ENCODE measurements around the gene PET100.

The PET100 gene

DNA sequence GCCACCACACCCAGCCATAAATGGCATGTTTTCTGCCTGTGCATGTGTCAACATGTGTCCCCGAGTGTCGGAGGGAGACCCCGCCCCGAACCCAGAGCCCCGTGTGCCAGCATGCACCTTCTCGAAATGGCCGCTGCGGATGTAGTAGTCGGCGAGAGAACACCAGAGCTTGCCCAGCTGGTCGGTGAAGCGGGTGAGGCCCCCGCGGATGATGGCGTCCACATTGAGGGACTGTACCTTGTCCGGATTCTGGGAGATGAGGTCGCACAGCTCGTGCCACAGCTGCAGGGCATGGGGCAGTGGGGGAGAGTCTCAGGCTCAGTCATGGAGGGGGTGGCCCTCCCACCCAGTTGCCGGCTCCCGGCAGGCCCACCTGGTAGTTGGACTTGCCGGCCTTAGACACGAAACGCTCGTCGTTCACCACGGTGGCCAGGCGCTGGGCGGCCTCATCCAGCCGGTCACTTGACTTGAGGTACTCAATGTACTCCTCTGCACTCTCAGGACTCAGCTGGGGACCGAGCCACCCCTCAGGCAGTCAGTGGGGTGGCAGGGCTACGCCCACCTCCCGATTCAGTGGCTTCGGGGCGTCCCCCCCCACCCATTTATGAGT, 3.7 kb upstream of the PET100 start:
- Histone ChIP-seq H3K4me3 (ENCODE audit: low read depth, low read length) (no peak overlapping the region), H3K36me3 (peaks cover 49% of the 10 kb centered on the region), H3K27me3 (ENCODE audit: insufficient read depth, low read depth, severe bottlenecking) (no peaks in the 10 kb centered on the region), H3K9me3 (ENCODE audit: severe bottlenecking) (no peaks in the 10 kb centered on the region), H3K27ac (no peak overlapping the region)
- DNase-seq = no peak
- TF ChIP-seq CTCF (IDR thresholded peaks at IDR 0.05; ENCODE audit: low read depth, low read length) = no peak

- Histone ChIP-seq H3K36me3 (peaks cover 44% of the 10 kb centered on the region), H3K4me3 (ENCODE audit: low read depth, low read length) (no peak overlapping the region), H3K27ac (no peak overlapping the region), H3K9me3 (ENCODE audit: severe bottlenecking) (no peaks in the 10 kb centered on the region), H3K27me3 (ENCODE audit: insufficient read depth, low read depth, severe bottlenecking) (no peaks in the 10 kb centered on the region)
- TF ChIP-seq CTCF (IDR thresholded peaks at IDR 0.05; ENCODE audit: low read depth, low read length) = no peak
- DNase-seq = no peak
These were observed 2.4 kb upstream of the PET100 start for GRCh38 chr19:7627166-7627565.

DNA sequence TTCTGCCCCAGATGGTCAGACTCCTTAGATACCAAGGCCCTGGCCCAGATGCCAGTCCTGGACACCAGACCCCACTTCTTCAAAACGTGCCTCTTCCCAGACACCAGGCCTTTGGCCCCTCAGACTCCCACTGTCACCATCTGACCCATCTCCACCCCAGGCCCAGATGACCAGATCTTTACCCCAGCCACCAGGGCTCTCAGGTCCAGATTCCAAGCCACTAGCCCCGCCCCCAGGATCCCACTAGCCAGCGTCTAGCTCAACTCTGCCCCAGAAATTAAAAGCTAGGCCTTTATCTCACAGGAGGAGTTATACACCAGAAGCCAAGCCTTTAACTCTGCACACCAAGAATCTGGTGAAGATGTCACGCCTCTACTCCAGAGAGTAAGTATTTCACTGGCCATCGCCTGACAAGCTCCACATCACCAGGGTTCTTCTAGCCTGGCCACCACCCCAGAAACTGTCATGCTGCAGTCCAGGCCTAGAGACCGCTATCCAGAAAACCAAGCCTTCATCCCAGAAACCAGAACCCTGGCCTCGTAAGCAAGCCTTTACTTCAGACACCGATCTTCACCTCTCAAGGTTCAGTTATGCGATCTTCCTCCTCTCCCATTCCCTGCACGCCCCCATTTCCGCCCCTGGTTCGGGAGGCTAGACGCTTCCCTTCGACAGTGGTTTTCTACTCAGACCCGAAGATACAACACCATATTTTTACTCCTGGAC, 843 bp upstream of the PET100 start:
- DNase-seq = no peak
- H3K27me3 ChIP-seq (ENCODE audit: insufficient read depth, low read depth, severe bottlenecking) = no peaks in the 10 kb centered on the region
- no peak for TF ChIP-seq CTCF (IDR thresholded peaks at IDR 0.05; ENCODE audit: low read depth, low read length)
- H3K4me3 ChIP-seq (ENCODE audit: low read depth, low read length) = peak overlapping the region; percentile 92
- H3K36me3 ChIP-seq = peaks cover 37% of the 10 kb centered on the region
- H3K27ac ChIP-seq = peak overlapping the region; percentile 82
- H3K9me3 ChIP-seq (ENCODE audit: severe bottlenecking) = no peaks in the 10 kb centered on the region

DNA sequence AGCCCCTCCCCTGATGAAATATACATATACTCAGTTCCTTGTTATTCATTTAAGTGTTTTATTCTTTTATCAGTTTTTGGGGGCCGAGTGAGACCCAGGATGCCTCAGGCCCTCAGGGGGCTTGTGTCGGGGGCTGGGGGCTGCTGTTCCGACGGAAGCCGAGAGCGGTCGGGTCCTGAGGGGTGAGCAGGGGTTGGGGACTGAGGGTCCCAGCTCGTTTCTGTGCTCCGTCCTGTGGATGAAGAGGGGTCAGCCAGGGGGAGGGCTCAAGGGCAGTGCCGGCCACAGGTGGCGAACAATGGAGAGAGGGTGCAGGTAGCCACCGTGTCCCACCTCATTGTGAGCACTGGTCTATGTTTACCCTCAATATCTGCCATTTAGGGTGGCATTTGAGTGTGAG, 2.0 kb downstream of the PET100 start:
- Histone ChIP-seq H3K27ac (no peak overlapping the region), H3K36me3 (peaks cover 22% of the 10 kb centered on the region), H3K27me3 (ENCODE audit: insufficient read depth, low read depth, severe bottlenecking) (no peaks in the 10 kb centered on the region), H3K4me3 (ENCODE audit: low read depth, low read length) (no peak overlapping the region), H3K9me3 (ENCODE audit: severe bottlenecking) (no peaks in the 10 kb centered on the region)
- DNase-seq = no peak
- TF ChIP-seq CTCF (IDR thresholded peaks at IDR 0.05; ENCODE audit: low read depth, low read length) = no peak

DNA sequence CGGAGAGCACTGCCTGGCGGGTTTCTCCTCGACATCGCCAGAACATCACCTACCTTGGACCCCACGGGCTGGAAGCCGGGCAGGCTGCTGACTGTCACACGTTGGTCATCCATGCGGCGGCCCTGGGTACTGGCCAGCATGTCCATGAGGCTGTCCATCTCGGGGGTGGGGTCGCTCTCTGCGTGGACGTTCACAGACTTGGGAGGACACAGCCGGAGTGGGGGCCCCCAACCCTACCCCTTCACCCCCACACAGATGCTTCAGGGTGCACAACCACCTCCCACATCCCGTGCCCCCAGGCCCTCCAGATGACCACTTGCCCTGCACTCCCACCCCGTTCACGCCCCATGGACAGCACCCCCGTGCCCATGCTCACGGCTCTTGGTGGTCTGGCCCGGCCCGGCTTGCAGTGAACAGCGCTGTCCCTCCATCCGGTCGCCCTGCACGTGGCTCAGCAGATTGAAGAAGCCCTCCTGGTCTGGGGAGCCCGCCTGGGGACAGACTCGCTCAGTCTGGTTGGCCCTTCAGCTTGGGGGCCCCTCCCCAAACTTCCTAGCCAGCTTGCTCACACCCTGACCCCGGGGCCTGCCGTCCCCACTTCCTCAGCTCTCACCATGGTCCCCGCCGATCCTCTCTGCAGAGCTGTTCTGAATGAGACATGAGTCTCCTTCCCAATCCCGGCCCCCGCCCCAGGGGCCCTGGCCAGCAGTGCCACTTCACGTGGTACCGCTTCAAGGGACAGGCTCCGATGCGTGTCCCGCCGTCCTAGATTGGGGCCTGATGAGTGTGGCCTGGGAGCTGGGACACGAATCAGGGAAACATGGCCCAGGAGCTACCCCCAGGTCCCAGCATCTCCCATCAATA, 3.0 kb downstream of the PET100 start:
- DNase-seq = no peak
- Histone ChIP-seq H3K27me3 (ENCODE audit: insufficient read depth, low read depth, severe bottlenecking) (no peaks in the 10 kb centered on the region), H3K4me3 (ENCODE audit: low read depth, low read length) (no peak overlapping the region), H3K36me3 (peaks cover 16% of the 10 kb centered on the region), H3K27ac (no peak overlapping the region), H3K9me3 (ENCODE audit: severe bottlenecking) (no peaks in the 10 kb centered on the region)
- no peak for TF ChIP-seq CTCF (IDR thresholded peaks at IDR 0.05; ENCODE audit: low read depth, low read length)
